Measurements from ENCODE around the gene TRIM41. TPM values are rescaled to one million over a fixed set of nuclear protein-coding genes. Genes with fewer than 3 reads are reported as not detected.

TRIM41 gene
- total and polyA plus RNA-seq, 2 experiments from 2014 or later: 2.0 to 14.9 TPM

GRCh38 chr5:181195249-181195761 is 27.8 kb upstream of the TRIM41 start:
- Histone ChIP-seq H2AFZ (no peak overlapping the region), H3K9me3 (ENCODE audit: low read depth) (no peaks in the 10 kb centered on the region), H3K4me2 (no peak overlapping the region), H3K79me2 (no peaks in the 10 kb centered on the region), H4K20me1 (ENCODE audit: insufficient read depth, poor library complexity, severe bottlenecking) (no peaks in the 10 kb centered on the region), H3K4me3 (no peak overlapping the region), H3K9me2 (replicated peaks; ENCODE audit: insufficient read depth) (no peaks in the 10 kb centered on the region), H3K36me3 (replicated peaks; ENCODE audit: insufficient read depth, low read depth) (no peaks in the 10 kb centered on the region), H3K27me3 (no peaks in the 10 kb centered on the region), H3K4me1 (ENCODE audit: insufficient read depth) (peaks cover 4% of the 10 kb centered on the region), H3K27ac (no peak overlapping the region)
- WGBS (ENCODE audit: low lambda C conversion rate, missing lambda C conversion rate): 97% methylated on average over 36 of the region's 45 CpGs
- no peak for DNase-seq (ENCODE audit: low spot score)
- TF ChIP-seq EZH2phosphoT487 (IDR thresholded peaks at IDR 0.05; ENCODE audit: low read depth, severe bottlenecking, unreplicated experiment) (no peak), CTCF (IDR thresholded peaks at IDR 0.05; ENCODE audit: poor library complexity) (no peak), EZH2 (IDR thresholded peaks at IDR 0.05; ENCODE audit: borderline replicate concordance) (no peak)

GRCh38 chr5:181197326-181197951 is 25.6 kb upstream of the TRIM41 start:
- Histone ChIP-seq H3K36me3 (replicated peaks; ENCODE audit: insufficient read depth, low read depth) (no peaks in the 10 kb centered on the region), H3K4me1 (ENCODE audit: insufficient read depth) (peaks cover 1% of the 10 kb centered on the region), H4K20me1 (ENCODE audit: insufficient read depth, poor library complexity, severe bottlenecking) (no peaks in the 10 kb centered on the region), H3K4me3 (no peak overlapping the region), H3K9me2 (replicated peaks; ENCODE audit: insufficient read depth) (no peaks in the 10 kb centered on the region), H3K4me2 (no peak overlapping the region), H2AFZ (no peak overlapping the region), H3K9me3 (ENCODE audit: low read depth) (no peaks in the 10 kb centered on the region), H3K27ac (no peak overlapping the region), H3K79me2 (no peaks in the 10 kb centered on the region), H3K27me3 (peaks cover 8% of the 10 kb centered on the region)
- WGBS (ENCODE audit: low lambda C conversion rate, missing lambda C conversion rate): 72% methylated on average over 8 of the region's 8 CpGs
- no peak for DNase-seq (ENCODE audit: low spot score)
- no peak for TF ChIP-seq EZH2phosphoT487 (IDR thresholded peaks at IDR 0.05; ENCODE audit: low read depth, severe bottlenecking, unreplicated experiment)
- no peak for TF ChIP-seq EZH2 (IDR thresholded peaks at IDR 0.05; ENCODE audit: borderline replicate concordance)
- no peak for TF ChIP-seq CTCF (IDR thresholded peaks at IDR 0.05; ENCODE audit: poor library complexity)

- DNase-seq (ENCODE audit: low spot score): no peak
- no peaks in the 10 kb centered on the region for H3K79me2 ChIP-seq
- no peaks in the 10 kb centered on the region for H3K4me1 ChIP-seq (ENCODE audit: insufficient read depth)
- no peak for TF ChIP-seq EZH2phosphoT487 (IDR thresholded peaks at IDR 0.05; ENCODE audit: low read depth, severe bottlenecking, unreplicated experiment)
- TF ChIP-seq CTCF (IDR thresholded peaks at IDR 0.05; ENCODE audit: poor library complexity): no peak
- TF ChIP-seq EZH2 (IDR thresholded peaks at IDR 0.05; ENCODE audit: borderline replicate concordance): no peak
- 80% methylated on average over 11 of the region's 12 CpGs for WGBS (ENCODE audit: low lambda C conversion rate, missing lambda C conversion rate)
- no peaks in the 10 kb centered on the region for H4K20me1 ChIP-seq (ENCODE audit: insufficient read depth, poor library complexity, severe bottlenecking)
- H3K9me2 ChIP-seq (replicated peaks; ENCODE audit: insufficient read depth): no peaks in the 10 kb centered on the region
- H2AFZ ChIP-seq: no peak overlapping the region
- H3K36me3 ChIP-seq (replicated peaks; ENCODE audit: insufficient read depth, low read depth): no peaks in the 10 kb centered on the region
- H3K27me3 ChIP-seq: peaks cover 10% of the 10 kb centered on the region
- no peak overlapping the region for H3K4me2 ChIP-seq
- no peak overlapping the region for H3K4me3 ChIP-seq
- H3K9me3 ChIP-seq (ENCODE audit: low read depth): no peaks in the 10 kb centered on the region
- no peak overlapping the region for H3K27ac ChIP-seq
Measured at GRCh38 chr5:181198106-181198685, 24.9 kb upstream of the TRIM41 start.
